ENCODE measurements around the gene WSB1. TPM values are rescaled to one million over a fixed set of nuclear protein-coding genes. Genes with fewer than 3 reads are reported as not detected.

Gene WSB1
- total RNA-seq, 1 donor from 2014 or later: 521 TPM

DNA sequence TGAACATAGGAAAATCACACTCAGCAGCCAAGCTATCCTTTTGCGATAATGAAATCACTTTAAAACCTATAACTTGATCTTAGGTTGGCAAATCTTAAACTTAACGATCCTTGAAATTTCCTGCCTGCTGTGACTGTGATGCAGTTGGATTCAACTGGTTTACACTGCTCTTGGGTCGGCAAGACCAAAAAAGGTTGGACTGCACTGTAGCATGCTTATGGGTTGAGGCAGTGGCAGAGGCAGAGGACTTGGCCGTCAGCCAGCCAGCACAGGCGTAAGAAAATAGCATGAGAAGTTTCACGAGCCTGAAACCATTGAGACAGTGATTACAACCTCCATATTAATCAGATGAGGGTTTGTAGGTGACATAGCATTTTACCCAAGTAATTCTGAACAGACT, 21.4 kb downstream of the WSB1 start:
- DNase-seq (ENCODE audit: low spot score): no peak
- H3K36me3 ChIP-seq: peaks cover 34% of the 10 kb centered on the region
- TF ChIP-seq EZH2phosphoT487 (IDR thresholded peaks at IDR 0.05) (no peak), EZH2 (IDR thresholded peaks at IDR 0.05) (no peak)
- TF ChIP-seq, protein P1, sequence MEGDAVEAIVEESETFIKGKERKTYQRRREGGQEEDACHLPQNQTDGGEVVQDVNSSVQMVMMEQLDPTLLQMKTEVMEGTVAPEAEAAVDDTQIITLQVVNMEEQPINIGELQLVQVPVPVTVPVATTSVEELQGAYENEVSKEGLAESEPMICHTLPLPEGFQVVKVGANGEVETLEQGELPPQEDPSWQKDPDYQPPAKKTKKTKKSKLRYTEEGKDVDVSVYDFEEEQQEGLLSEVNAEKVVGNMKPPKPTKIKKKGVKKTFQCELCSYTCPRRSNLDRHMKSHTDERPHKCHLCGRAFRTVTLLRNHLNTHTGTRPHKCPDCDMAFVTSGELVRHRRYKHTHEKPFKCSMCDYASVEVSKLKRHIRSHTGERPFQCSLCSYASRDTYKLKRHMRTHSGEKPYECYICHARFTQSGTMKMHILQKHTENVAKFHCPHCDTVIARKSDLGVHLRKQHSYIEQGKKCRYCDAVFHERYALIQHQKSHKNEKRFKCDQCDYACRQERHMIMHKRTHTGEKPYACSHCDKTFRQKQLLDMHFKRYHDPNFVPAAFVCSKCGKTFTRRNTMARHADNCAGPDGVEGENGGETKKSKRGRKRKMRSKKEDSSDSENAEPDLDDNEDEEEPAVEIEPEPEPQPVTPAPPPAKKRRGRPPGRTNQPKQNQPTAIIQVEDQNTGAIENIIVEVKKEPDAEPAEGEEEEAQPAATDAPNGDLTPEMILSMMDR (IDR thresholded peaks at IDR 0.05): no peak

GRCh38 chr17:27315796-27316465, 22.0 kb downstream of the WSB1 start:
- peaks cover 3% of the 10 kb centered on the region for H3K4me1 Mint-ChIP-seq
- H3K27ac Mint-ChIP-seq: no peak overlapping the region
- H3K27ac ChIP-seq: no peak overlapping the region
- no peak overlapping the region for H2AFZ ChIP-seq (replicated peaks)
- H3K79me2 ChIP-seq (ENCODE audit: low read depth): no peaks in the 10 kb centered on the region
- H3K36me3 ChIP-seq: peaks cover 34% of the 10 kb centered on the region
- no peak for TF ChIP-seq EZH2 (IDR thresholded peaks at IDR 0.05)
- TF ChIP-seq, protein P1 (IDR thresholded peaks at IDR 0.05): no peak
- TF ChIP-seq EZH2phosphoT487 (IDR thresholded peaks at IDR 0.05): no peak
- H3K9ac ChIP-seq: no peak overlapping the region
- H3K4me3 ChIP-seq: no peak overlapping the region
- H4K20me1 ChIP-seq (ENCODE audit: low read depth): no peaks in the 10 kb centered on the region
- no peaks in the 10 kb centered on the region for H3K4me1 ChIP-seq
- H3K36me3 Mint-ChIP-seq: peaks cover 35% of the 10 kb centered on the region
- H3K27me3 Mint-ChIP-seq (ENCODE audit: insufficient read depth, low read depth): peaks cover 3% of the 10 kb centered on the region
- no peak for DNase-seq (ENCODE audit: low spot score)
- H3K9me3 ChIP-seq (ENCODE audit: low read depth): no peaks in the 10 kb centered on the region
- peaks cover 20% of the 10 kb centered on the region for H3F3A ChIP-seq (ENCODE audit: low read depth)
- no peaks in the 10 kb centered on the region for H3K9me3 Mint-ChIP-seq
- H3K27me3 ChIP-seq: no peaks in the 10 kb centered on the region
- no peak overlapping the region for H3K4me3 Mint-ChIP-seq
- no peak overlapping the region for H3K4me2 ChIP-seq

More for the DNA sequence above, 21.4 kb downstream of the WSB1 start:
- Mint-ChIP-seq H3K4me3 (no peak overlapping the region), H3K27ac (no peak overlapping the region), H3K36me3 (peaks cover 41% of the 10 kb centered on the region), H3K9me3 (no peaks in the 10 kb centered on the region), H3K4me1 (peaks cover 3% of the 10 kb centered on the region), H3K27me3 (ENCODE audit: insufficient read depth, low read depth) (peaks cover 3% of the 10 kb centered on the region)
- peaks cover 1% of the 10 kb centered on the region for H4K20me1 ChIP-seq (ENCODE audit: low read depth)
- no peak overlapping the region for H3K4me3 ChIP-seq
- no peaks in the 10 kb centered on the region for H3K27me3 ChIP-seq
- no peak overlapping the region for H3K27ac ChIP-seq
- H3K79me2 ChIP-seq (ENCODE audit: low read depth): no peaks in the 10 kb centered on the region
- no peak overlapping the region for H3K4me2 ChIP-seq
- no peaks in the 10 kb centered on the region for H3K9me3 ChIP-seq (ENCODE audit: low read depth)
- no peaks in the 10 kb centered on the region for H3K4me1 ChIP-seq
- H2AFZ ChIP-seq (replicated peaks): no peak overlapping the region
- no peak overlapping the region for H3K9ac ChIP-seq
- H3F3A ChIP-seq (ENCODE audit: low read depth): peaks cover 20% of the 10 kb centered on the region

- Histone ChIP-seq H3K27ac (no peak overlapping the region), H3K9me3 (ENCODE audit: low read depth) (no peaks in the 10 kb centered on the region), H3K4me1 (no peaks in the 10 kb centered on the region), H3K9ac (no peak overlapping the region), H3K36me3 (peaks cover 20% of the 10 kb centered on the region), H3K27me3 (no peaks in the 10 kb centered on the region), H3K4me3 (no peak overlapping the region), H3K4me2 (no peak overlapping the region), H3K79me2 (ENCODE audit: low read depth) (no peaks in the 10 kb centered on the region), H3F3A (ENCODE audit: low read depth) (peaks cover 20% of the 10 kb centered on the region), H2AFZ (replicated peaks) (no peak overlapping the region), H4K20me1 (ENCODE audit: low read depth) (no peaks in the 10 kb centered on the region)
- TF ChIP-seq EZH2phosphoT487 (IDR thresholded peaks at IDR 0.05) (no peak), EZH2 (IDR thresholded peaks at IDR 0.05) (no peak)
- TF ChIP-seq, protein P1 (IDR thresholded peaks at IDR 0.05): no peak
- no peak for DNase-seq (ENCODE audit: low spot score)
- Mint-ChIP-seq H3K27me3 (ENCODE audit: insufficient read depth, low read depth) (peaks cover 3% of the 10 kb centered on the region), H3K27ac (no peak overlapping the region), H3K36me3 (peaks cover 23% of the 10 kb centered on the region), H3K9me3 (no peaks in the 10 kb centered on the region), H3K4me3 (no peak overlapping the region), H3K4me1 (peaks cover 3% of the 10 kb centered on the region)
Measured at GRCh38 chr17:27318228-27318627, 24.3 kb downstream of the WSB1 start.

All from neural progenitor cell (in vitro differentiated cells).